Activated CD4-positive, alpha-beta T cell treated with anti-CD3 and anti-CD28 coated beads for 4 hours (primary cell): ENCODE results near the gene SPRR2D.

Experiments
- DNase-seq, 2 donors: peaks; one replicate each; pipeline ENCODE4 v3.0.0-alpha.2; 2020

Gene SPRR2D

DNA sequence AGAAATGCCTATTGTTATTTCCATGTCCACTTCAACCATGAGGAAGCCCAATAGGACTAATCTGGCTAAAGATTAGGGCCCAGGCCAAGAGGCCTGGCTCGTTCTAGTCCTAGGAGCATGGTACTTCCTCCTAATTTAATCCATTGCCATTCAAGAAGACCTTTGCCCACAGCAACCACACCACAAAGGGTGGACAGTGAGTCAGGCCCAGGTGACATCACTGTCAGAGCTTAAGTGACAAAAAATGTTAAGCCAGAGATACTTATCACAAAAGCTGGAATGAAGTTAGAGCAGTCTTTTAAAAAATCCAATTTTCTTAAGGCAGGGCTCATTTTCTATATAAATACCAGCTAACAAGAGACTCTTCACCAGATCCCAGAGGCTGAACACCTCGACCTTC lies 39.5 kb downstream of the SPRR2D start, which contains the start of gene SPRR3:
Gene SPRR3 (plus strand): TSS at position 368 of the 400 bp plus-strand sequence. CDS start 1,272 bp downstream, outside the sequence.
- no peak for DNase-seq

GRCh38 chr1:153000294-153000693 lies 40.6 kb downstream of the SPRR2D start:
- DNase-seq, result no peak

GRCh38 chr1:152999818-153000217 lies 41.1 kb downstream of the SPRR2D start:
- no peak for DNase-seq

DNA sequence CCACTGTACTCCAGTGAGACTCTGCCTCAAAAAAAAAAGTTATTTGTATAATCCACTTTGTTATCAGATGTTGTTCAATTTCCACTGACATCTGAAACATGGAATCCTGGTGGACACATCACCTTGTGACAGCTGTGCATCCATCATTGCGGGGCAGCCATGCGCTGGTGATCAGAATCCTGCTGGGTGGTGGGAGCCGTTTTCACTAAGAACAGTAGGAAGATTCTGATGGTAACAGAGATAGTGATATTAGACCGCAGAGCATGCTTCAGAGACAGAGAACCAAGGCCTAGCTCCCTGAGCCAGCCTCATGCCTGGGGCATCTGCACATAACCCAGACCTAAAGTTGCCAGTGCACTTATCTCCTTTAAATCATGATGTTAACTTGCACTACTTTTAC lies 42.4 kb downstream of the SPRR2D start:
- no peak for DNase-seq

DNA sequence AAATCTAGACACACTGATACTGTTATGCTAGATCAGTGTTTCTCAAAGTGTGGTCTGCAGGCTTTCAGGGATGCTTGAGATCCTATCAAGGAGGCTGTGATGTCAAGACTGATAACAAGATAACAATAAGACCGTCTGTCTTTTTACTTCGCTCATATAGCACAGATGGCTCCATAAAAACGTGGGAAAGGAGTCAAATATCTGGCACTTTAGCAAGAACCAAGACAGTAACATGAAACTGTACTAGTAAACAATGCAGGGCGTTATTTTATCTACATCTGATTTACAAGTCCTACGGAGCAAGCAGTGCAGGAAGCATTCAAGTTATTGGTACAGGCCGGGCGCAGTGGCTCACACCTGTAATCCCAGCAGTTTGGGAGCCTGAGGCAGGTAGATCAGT lies 43.0 kb downstream of the SPRR2D start:
- DNase-seq, result no peak

- no peak for DNase-seq
Observed at GRCh38 chr1:152996633-152997400, 44.1 kb downstream of the SPRR2D start.

DNA sequence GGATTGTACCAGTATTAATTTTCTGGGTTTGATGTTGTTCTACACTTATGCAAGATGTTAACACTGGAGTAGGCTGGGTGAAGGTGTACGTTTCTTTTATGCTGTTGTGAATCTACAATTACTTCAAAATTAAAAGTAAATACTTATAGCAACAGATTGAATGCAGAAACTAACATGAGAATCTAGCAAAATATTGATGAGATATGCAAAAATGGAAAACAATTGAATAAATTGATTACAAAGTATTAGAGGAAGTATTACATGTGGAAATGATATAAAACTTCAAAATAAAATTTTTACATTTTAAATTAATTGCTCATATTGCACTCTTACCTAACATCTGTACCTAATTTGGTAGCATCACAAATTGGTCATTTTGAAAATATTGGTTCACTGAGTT lies 45.1 kb downstream of the SPRR2D start:
- no peak for DNase-seq

GRCh38 chr1:152993186-152993585 lies 47.7 kb downstream of the SPRR2D start:
- no peak for DNase-seq
